GM03348 (cell line): Measurements from ENCODE around the gene NHERF2.
A peak's percentile ranks its signal among the peaks of the same experiment; 100 is the strongest.
"Not testable (repeated sequence)": the region's sequence is repeated elsewhere in the genome, so short reads cannot be mapped to it uniquely, and the experiment has no call there.

Experiments used
- DNase-seq: peaks from one replicate; pipeline ENCODE4 v3.0.0; 2012; ENCODE audit warnings: low spot score

Gene NHERF2

GRCh38 chr16:2007081-2007836 lies 19.4 kb upstream of the NHERF2 start:
- DNase-seq, result no peak

- peak; percentile 89 for DNase-seq
Measured at GRCh38 chr16:2008009-2008526, 18.6 kb upstream of the NHERF2 start.

DNA sequence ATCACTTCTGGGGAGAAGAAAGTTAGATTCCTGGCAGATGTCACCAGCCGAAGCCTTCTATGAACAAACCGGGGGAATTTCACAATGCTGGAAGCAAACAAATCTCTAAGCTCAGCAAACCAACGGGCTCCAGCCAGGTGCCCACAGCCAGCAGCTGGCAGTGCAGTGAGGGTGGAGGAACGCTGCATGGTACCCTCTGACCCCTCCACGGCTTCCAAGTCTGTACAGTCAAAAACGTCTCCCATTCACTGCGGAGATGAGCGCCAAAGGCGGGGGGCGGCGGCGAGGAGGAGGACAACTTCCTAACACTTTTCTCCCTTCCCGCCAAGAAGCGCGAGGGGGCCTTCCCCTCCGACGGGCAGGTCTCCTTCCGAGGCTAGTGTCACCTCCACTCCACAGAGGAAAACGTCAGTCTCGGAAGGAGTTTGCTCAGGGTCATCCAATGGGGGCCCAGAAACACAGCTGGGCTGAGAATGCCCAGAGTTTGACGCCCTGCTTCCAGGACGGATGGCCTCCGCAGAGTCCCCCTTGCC lies 18.0 kb upstream of the NHERF2 start:
- peak; percentile 53 for DNase-seq

- no peak for DNase-seq
Measured at GRCh38 chr16:2009164-2009711, 17.5 kb upstream of the NHERF2 start.

DNA sequence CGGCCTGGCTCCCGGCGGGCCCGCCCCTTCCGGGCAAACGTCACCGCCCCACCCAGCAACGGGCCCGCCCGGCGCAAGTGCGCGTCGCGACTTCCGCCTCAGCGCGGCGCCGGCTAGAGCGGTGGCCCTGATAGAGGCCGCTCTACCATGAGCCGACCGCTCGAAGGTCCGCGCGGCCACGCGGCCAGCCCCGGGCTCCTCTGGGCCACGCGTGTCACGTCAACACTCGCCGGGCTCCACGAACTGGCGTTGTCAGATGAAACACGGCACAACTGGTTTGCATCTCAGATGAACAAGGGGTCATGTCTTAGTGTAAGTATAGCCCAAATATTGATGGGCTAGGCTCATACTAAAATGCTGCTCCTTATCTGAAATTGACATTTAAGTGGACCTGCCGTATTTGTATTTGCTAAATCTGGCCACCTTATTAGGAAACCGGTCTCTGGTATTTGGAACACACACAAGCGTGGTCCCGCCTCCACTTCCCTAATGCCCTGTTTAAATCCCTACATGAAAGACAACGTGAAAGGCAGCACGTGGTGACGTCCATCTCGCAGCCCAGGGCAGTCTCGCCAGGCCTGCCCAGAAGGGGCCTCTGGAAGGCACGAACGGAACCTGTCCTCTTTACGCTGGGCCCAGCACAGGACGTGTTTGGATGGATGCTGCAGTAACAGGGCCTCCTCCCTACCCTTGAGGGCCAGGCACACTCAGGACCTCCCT lies 16.8 kb upstream of the NHERF2 start, which contains the start of gene ZNF598:
Gene ZNF598, minus strand, starts transcription at position 31 of the 720 bp plus-strand sequence.
- peak; percentile 96 for DNase-seq

- not testable (repeated sequence) for DNase-seq
Measured at GRCh38 chr16:2011726-2012125, 15.0 kb upstream of the NHERF2 start.

DNA sequence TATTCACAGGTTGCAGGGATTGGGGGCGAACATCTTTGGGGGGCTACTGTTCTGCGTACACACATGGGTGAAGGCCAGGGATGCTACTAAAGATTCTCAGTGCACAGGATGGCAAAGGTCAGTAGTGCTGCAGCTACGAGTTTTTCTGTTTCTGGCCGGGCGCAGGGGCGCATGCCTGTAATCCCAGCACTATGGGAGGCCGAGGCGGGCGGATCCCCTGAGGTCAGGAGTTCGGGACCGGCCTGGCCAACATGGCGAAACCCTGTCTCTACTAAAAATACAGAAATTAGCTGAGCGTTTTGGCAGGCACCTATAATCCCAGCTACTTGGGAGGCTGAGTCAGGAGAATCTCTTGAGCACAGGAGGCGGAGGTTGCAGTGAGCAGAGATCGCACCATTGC lies 13.2 kb upstream of the NHERF2 start:
- DNase-seq, result no peak

DNA sequence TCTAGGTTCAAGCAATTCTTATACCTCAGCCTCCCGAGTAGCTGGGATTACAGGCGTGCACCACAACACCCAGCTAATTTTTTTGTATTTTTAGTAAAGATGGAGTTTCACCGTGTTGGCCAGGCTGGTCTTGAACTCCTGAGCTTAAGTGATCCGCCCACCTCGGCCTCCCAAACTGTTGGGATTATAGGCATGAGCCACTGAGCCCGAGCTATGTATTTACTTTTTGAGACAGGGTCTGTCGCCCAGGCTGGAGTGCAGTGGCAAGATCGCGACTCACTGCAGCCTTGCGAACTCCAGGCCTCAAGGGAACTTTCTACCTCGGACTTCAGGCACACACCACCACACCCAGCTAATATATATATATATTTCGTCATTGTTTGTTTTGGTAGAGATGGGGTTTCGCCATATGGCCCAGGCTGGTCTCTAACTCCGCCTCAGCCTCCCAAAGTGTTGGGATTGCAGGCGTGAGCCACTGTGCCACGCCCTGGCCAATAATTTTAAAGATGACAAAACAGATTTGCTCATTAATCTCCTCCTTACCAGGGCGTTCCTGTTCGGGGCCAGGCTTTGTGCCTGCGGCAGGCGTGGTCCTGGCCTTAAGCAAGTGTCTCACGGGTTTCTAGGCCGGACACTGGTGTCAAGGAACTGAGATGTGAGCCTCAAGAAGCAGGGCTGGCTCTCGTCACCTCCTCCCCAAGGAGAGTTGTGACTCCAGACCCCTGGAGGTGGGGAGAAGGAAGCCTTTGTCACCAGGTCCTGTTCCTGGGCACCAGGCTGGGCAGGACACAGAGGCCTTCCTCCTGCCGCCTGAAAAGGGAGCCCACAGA lies 11.4 kb upstream of the NHERF2 start:
- DNase-seq, result no peak

GRCh38 chr16:2015947-2016208 lies 10.8 kb upstream of the NHERF2 start:
- DNase-seq, result no peak

DNA sequence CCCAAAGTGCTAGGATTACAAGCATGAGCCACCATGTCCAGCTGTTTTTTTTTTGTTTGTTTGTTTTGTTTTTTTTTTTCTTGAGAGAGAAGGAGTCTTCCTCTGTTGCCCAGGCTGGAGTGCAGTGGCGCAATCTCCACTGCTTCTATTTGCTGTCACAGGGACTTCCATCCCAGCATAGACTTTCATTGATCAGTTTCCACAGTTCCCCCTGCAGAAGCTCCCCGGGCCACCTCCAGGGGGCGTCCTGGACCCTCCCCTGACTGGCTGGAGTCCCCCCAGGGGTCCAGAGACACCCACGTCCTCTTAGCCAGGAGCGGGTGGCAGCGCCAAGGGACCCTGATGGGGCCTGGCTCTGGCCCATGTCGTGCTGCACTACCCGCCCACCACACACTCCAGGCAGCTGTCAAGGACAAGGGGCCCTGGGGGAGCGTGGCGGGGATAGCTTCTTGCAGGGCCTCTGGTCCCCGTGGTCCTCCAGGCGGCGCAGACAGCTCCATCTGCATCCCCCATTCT lies 10.2 kb upstream of the NHERF2 start:
- DNase-seq, result no peak

DNA sequence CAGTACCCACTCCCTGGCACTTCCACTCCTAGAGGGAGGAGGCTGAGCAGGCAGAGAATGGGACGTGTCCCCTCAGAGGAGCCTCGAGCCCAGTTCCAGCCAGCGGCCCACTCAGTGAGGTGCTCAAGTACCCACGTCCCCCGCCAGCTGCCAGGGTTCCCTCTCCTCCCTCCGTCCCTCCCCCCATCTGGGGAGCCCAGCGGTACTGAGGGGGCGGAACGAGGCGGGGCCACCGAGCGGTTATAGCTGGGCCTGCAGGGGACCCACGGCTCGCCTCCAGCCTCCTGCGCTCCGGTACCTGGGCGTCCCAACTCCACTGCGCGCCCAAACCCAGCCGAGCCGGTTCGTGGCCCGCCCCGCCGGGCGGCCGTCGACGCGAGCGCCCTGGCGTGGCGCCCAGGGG lies 7.2 kb upstream of the NHERF2 start, which contains the start of gene NPW:
Gene NPW, plus strand, starts transcription at position 268 of the 403 bp plus-strand sequence.
- no peak for DNase-seq

- DNase-seq, result no peak
Measured at GRCh38 chr16:2019921-2020831, 6.5 kb upstream of the NHERF2 start.

GRCh38 chr16:2022723-2023091 lies 4.0 kb upstream of the NHERF2 start:
- DNase-seq, result no peak

- peak; percentile 97 for DNase-seq
Measured at GRCh38 chr16:2023092-2024031, 3.3 kb upstream of the NHERF2 start.

- no peak for DNase-seq
Measured at GRCh38 chr16:2024032-2024420, 2.7 kb upstream of the NHERF2 start.

- no peak for DNase-seq
Measured at GRCh38 chr16:2025251-2025650, 1.5 kb upstream of the NHERF2 start.

- DNase-seq, result no peak
Measured at GRCh38 chr16:2025878-2026460, 733 bp upstream of the NHERF2 start.

DNA sequence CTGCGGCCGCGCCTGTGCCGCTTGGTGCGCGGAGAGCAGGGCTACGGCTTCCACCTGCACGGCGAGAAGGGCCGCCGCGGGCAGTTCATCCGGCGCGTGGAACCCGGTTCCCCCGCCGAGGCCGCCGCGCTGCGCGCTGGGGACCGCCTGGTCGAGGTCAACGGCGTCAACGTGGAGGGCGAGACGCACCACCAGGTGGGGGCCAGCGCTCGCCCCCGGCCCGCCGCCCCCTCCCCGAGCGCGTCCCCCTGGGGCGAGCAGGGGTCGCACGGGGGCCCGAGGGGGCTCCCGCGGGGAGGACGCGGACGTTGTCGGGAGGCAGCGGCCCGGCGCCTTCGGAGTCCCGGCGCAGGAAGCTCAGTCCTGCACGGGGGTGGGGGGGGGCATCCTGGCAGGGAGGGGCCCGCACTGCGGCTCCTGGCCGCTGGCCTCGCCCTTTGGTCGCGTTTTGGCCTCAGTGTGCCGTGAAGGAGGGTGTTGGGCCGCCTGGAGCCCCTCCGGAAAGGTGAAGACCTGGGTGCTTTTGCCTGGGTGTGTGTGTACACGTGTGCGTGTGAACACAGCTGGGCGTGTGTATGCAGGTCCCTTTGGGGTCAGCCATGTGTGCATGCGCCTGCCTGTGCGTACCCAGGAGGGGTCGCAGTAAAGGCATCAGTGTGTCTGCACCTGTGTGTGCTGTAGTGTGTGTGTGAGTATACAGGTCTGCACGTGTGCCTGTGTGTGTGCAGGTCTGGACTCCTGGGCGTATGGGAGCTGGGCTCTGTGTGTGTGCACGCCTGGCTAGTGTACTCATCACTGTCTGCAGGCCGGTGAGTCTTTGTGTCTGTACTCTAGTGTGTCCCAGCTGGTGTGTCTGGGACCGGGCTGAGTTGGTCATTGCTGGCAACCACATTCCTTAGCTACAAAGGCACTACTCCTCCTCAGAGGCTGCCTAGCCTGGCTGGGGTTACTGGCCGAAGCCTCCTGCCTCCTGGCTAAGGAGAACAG lies 615 bp downstream of the NHERF2 start:
- DNase-seq, result peak; percentile 63
